SK-N-SH (cell line): ENCODE measurements around the gene SLC7A14. TPM values are rescaled to one million over a fixed set of nuclear protein-coding genes. Genes with fewer than 3 reads are reported as not detected.

ENCODE experiments used
- CTCF ChIA-PET: fragments of 300-600, 350-600 bp; formaldehyde crosslinking; extraction: SDS; loops from one replicate; lab custom pipeline; 2021; lab: Yijun Ruan, JAX
- POLR2A ChIA-PET: fragments of 350-600 bp; sonication (Branson Sonifier 250); formaldehyde crosslinking; extraction: SDS; loops from one replicate; lab custom pipeline; 2020; ENCODE audit warnings: antibody characterized with exemption, inconsistent platforms; lab: Yijun Ruan, JAX
- DNase-seq: peaks from one replicate; pipeline ENCODE4 v3.0.0; 2012
- H2AFZ ChIP-seq: fragments of 200-600 bp; sonication (generic); 2 replicates; pipeline ENCODE4 v1.8.1; 2016; ENCODE audit warnings: antibody characterized with exemption, mild to moderate bottlenecking, low read depth
- H3F3A ChIP-seq: fragments of 200-600 bp; sonication (generic); replicated peaks from 2 replicates; pipeline ENCODE3; 2016; ENCODE audit warnings: antibody characterized with exemption, mild to moderate bottlenecking; ENCODE audit not compliant: insufficient read depth
- H3K27ac ChIP-seq, 2 experiments: fragments of 200-500 bp in 1 of 2; fragments of 200-600 bp in 1 of 2; sonication (Bioruptor generic) in 1 of 2; sonication (generic), shearing (Covaris generic) in 1 of 2; 2 replicates each; pipeline versions ENCODE4 v1.5.1 to v1.6.1; 2014 to 2016; ENCODE audit warnings: low read depth in 2 of 2, inconsistent platforms in 1 of 2, low read length in 1 of 2, mild to moderate bottlenecking in 1 of 2, mixed read lengths in 1 of 2
- H3K27me3 ChIP-seq: fragments of 200-600 bp; sonication (generic), shearing (Covaris generic); 2 replicates; pipeline ENCODE4 v1.6.1; 2016; ENCODE audit warnings: mixed run types; ENCODE audit not compliant: insufficient read depth
- H3K36me3 ChIP-seq, 2 experiments: fragments of 200-500 bp in 1 of 2; fragments of 200-600 bp in 1 of 2; sonication (Bioruptor generic) in 1 of 2; sonication (generic) in 1 of 2; replicated peaks in 1 of 2; 2 replicates each; pipeline versions ENCODE3 to v1.5.1; 2014 to 2016; ENCODE audit warnings: low read length in 1 of 2, mild to moderate bottlenecking in 1 of 2; ENCODE audit not compliant: insufficient read depth in 2 of 2, control insufficient read depth in 1 of 2
- H3K4me1 ChIP-seq, 2 experiments: fragments of 200-500 bp in 1 of 2; fragments of 200-600 bp in 1 of 2; sonication (Bioruptor generic) in 1 of 2; sonication (generic), shearing (Covaris generic) in 1 of 2; 2 replicates each; pipeline versions ENCODE4 v1.5.1 to v1.6.1; 2014 to 2016; ENCODE audit warnings: low read depth in 1 of 2, low read length in 1 of 2, mixed run types in 1 of 2; ENCODE audit not compliant: insufficient read depth in 2 of 2, control insufficient read depth in 1 of 2
- H3K4me2 ChIP-seq: fragments of 200-600 bp; sonication (generic), shearing (Covaris generic); 2 replicates; pipeline ENCODE4 v1.6.1; 2017; ENCODE audit warnings: mixed run types
- H3K4me3 ChIP-seq, 2 experiments: fragments of 200-500 bp in 1 of 2; fragments of 200-600 bp in 1 of 2; sonication (Bioruptor generic) in 1 of 2; sonication (generic), shearing (Covaris generic) in 1 of 2; 2 replicates each; pipeline versions ENCODE4 v1.5.1 to v1.8.1; 2014 to 2016; ENCODE audit warnings: low read depth in 2 of 2, inconsistent platforms in 1 of 2, low read length in 1 of 2, mild to moderate bottlenecking in 1 of 2, mixed read lengths in 1 of 2, moderate library complexity in 1 of 2
- H3K79me2 ChIP-seq: fragments of 200-600 bp; sonication (generic); 2 replicates; pipeline ENCODE4 v1.8.1; 2017; ENCODE audit warnings: mild to moderate bottlenecking; ENCODE audit not compliant: insufficient read depth
- H3K9ac ChIP-seq: fragments of 200-600 bp; sonication (generic); 2 replicates; pipeline ENCODE4 v1.6.1; 2017; ENCODE audit warnings: mixed run types
- H3K9me2 ChIP-seq: fragments of 200-600 bp; sonication (generic); 2 replicates; pipeline ENCODE4 v1.6.1; 2017; ENCODE audit warnings: mixed run types
- H3K9me3 ChIP-seq: fragments of 200-600 bp; sonication (generic); 2 replicates; pipeline ENCODE4 v1.6.1; 2017; ENCODE audit warnings: mixed run types, mild to moderate bottlenecking, moderate library complexity
- H4K20me1 ChIP-seq: fragments of 200-600 bp; sonication (generic); 2 replicates; pipeline ENCODE4 v1.6.1; 2017; ENCODE audit warnings: mild to moderate bottlenecking, mixed run types; ENCODE audit not compliant: insufficient read depth
- CHD2 ChIP-seq: fragments of 150-350 bp; IDR thresholded peaks from 2 replicates; pipeline ENCODE4 v1.6.1; 2018; ENCODE audit warnings: low read length; ENCODE audit not compliant: partially characterized antibody
- ELF1 ChIP-seq: IDR thresholded peaks from 2 replicates; pipeline ENCODE4 v1.4.0; 2012
- EZH2phosphoT487 ChIP-seq: fragments of 200-600 bp; sonication (generic); IDR thresholded peaks from 2 replicates; pipeline ENCODE4 v1.6.1; 2017; ENCODE audit warnings: low read depth, mixed run types, mild to moderate bottlenecking, antibody characterized with exemption, moderate library complexity, borderline replicate concordance
- FOXJ3 ChIP-seq: sonication (generic); formaldehyde crosslinking; IDR thresholded peaks from 2 replicates; pipeline ENCODE4 v1.5.1; 2020; ENCODE audit warnings: mild to moderate bottlenecking, missing genetic modification reagents
- GABPA ChIP-seq: IDR thresholded peaks from 2 replicates; pipeline ENCODE4 v1.4.0; 2012; ENCODE audit warnings: low read depth, mild to moderate bottlenecking
- GATA2 ChIP-seq: sonication (generic); formaldehyde crosslinking; IDR thresholded peaks from 2 replicates; pipeline ENCODE4 v1.5.0; 2020; ENCODE audit warnings: mild to moderate bottlenecking, missing genetic modification reagents
- JUND ChIP-seq: IDR thresholded peaks from 2 replicates; pipeline ENCODE4 v1.4.0; 2012
- MEF2A ChIP-seq: IDR thresholded peaks from 2 replicates; pipeline ENCODE4 v1.4.0; 2012; ENCODE audit warnings: low read depth, borderline replicate concordance
- NFIC ChIP-seq: IDR thresholded peaks from 2 replicates; pipeline ENCODE4 v1.4.0; 2012; ENCODE audit warnings: borderline replicate concordance
- RXRA ChIP-seq: IDR thresholded peaks from 2 replicates; pipeline ENCODE4 v1.4.0; 2012; ENCODE audit warnings: low read depth, mild to moderate bottlenecking, borderline replicate concordance
- SIN3A ChIP-seq: IDR thresholded peaks from 2 replicates; pipeline ENCODE4 v1.6.1; 2012; ENCODE audit warnings: low read depth, mild to moderate bottlenecking, low read length, moderate library complexity, borderline replicate concordance
- SMC3 ChIP-seq: IDR thresholded peaks from 2 replicates; pipeline ENCODE4 v1.6.1; 2012; ENCODE audit warnings: low read depth, low read length, improper control_type of control experiment
- WGBS: methylation state at CpG from one replicate; pipeline ENCODE4 v1.1.6; 2017; ENCODE audit warnings: low lambda C conversion rate; 5-methylcytosine and 5-hydroxymethylcytosine counted together
- polyA plus RNA-seq, 3 experiments: library from polyadenylated mRNA; depleted of rRNA; stranded (reverse); fragments of >200 nt; gene quantifications; 2 replicates each; pipeline ENCODE4 v1.2.3, GENCODE V29; 2012
- TF ChIP-seq, protein P1 (sequence below): IDR thresholded peaks from 2 replicates; pipeline ENCODE4; 2012
- TF ChIP-seq, protein P2 (sequence below): fragments of 200-600 bp; sonication (generic); IDR thresholded peaks from 2 replicates; pipeline ENCODE4 v1.6.1; 2017; ENCODE audit warnings: antibody characterized with exemption, mild to moderate bottlenecking, moderate library complexity
- TF ChIP-seq, protein P3 (sequence below): fragments of 150-350 bp; IDR thresholded peaks from 2 replicates; pipeline ENCODE4 v1.6.1; 2017; ENCODE audit warnings: antibody characterized with exemption, low read length, low read depth, borderline replicate concordance

The SLC7A14 gene
- polyA plus RNA-seq, 1 of the 3 experiments (the other 2 are of a cell fraction), result 2.5 TPM

DNA sequence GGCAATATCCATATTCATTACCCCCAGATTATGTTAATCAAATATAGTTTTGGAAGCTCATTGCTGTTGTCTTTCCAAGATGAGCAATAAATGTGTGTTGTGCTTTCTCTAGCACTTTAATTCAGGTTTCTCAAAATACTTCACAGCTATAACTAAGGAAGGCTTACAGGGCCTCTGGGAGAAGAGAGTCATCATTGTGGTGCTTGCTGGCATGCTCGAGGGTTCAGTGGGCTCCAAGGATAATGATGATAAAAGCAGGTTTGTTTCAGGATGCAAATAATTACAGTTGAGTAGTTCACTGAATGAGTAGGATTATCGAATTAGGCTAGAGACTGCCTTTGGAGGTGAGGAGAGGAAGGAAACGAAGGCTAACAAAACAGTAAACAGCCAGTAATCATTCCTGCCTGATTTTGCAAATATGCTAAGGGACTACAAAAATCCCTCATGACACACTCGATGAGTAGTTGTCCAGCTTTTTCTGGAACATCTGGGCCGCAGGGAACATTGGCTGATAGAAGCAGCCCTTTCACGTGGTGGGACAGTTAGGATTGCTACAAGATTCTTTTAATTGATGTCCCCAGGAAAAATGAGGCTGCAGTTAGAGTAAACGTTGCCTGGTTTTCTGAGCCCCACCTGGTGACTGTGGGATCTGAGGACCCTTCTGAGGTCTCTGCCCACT lies 54.1 kb downstream of the SLC7A14 start:
- Histone ChIP-seq H3K79me2 (no peaks in the 10 kb centered on the region), H2AFZ (no peak overlapping the region), H3F3A (no peaks in the 10 kb centered on the region), H3K9ac (no peak overlapping the region), H3K4me2 (no peak overlapping the region), H3K9me2 (no peaks in the 10 kb centered on the region), H3K27me3 (no peaks in the 10 kb centered on the region), H3K36me3 (no peaks in the 10 kb centered on the region), H3K27ac (no peak overlapping the region), H3K9me3 (no peaks in the 10 kb centered on the region), H3K4me3 (no peak overlapping the region), H3K4me1 (no peaks in the 10 kb centered on the region), H4K20me1 (no peaks in the 10 kb centered on the region)
- TF ChIP-seq, protein P1, sequence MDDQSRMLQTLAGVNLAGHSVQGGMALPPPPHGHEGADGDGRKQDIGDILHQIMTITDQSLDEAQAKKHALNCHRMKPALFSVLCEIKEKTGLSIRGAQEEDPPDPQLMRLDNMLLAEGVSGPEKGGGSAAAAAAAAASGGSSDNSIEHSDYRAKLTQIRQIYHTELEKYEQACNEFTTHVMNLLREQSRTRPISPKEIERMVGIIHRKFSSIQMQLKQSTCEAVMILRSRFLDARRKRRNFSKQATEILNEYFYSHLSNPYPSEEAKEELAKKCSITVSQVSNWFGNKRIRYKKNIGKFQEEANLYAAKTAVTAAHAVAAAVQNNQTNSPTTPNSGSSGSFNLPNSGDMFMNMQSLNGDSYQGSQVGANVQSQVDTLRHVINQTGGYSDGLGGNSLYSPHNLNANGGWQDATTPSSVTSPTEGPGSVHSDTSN, result no peak
- no peak for TF ChIP-seq NFIC
- no peak for TF ChIP-seq GABPA
- ChIA-PET POLR2A (no interaction called here), CTCF (interaction anchor here (0.7 kb wide), 1 partner anchor 27 kb away, joined by 3 read pairs; no protein-coding TSS in a partner anchor)
- WGBS, result 71% methylated on average over 7 of the region's 7 CpGs
- DNase-seq, result no peak

DNA sequence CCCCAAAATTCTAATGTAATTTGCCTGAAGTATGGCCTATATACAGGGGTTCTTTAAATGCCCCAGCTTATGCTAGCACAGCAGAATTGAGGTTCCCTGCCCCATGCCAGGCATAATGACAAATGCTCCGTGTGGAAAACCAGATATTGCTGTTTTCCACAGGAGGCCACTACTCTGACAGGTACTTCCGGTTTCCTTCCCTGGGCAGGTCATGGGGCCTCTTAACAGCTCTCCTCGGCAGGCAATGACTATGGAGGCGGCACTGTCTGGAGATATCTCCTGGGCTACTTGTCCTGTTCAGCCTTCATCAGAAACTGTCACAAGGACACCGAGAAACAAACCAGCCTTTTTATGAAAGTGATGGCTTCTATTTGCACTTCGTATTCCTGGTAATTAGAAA lies 54.8 kb downstream of the SLC7A14 start:
- H3K27me3 ChIP-seq, result no peaks in the 10 kb centered on the region
- DNase-seq, result no peak
- TF ChIP-seq SMC3, result no peak
- TF ChIP-seq NFIC, result no peak
- TF ChIP-seq GABPA, result no peak
- TF ChIP-seq, protein P2, sequence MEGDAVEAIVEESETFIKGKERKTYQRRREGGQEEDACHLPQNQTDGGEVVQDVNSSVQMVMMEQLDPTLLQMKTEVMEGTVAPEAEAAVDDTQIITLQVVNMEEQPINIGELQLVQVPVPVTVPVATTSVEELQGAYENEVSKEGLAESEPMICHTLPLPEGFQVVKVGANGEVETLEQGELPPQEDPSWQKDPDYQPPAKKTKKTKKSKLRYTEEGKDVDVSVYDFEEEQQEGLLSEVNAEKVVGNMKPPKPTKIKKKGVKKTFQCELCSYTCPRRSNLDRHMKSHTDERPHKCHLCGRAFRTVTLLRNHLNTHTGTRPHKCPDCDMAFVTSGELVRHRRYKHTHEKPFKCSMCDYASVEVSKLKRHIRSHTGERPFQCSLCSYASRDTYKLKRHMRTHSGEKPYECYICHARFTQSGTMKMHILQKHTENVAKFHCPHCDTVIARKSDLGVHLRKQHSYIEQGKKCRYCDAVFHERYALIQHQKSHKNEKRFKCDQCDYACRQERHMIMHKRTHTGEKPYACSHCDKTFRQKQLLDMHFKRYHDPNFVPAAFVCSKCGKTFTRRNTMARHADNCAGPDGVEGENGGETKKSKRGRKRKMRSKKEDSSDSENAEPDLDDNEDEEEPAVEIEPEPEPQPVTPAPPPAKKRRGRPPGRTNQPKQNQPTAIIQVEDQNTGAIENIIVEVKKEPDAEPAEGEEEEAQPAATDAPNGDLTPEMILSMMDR, result no peak
- TF ChIP-seq FOXJ3 (CRISPR knock-in tag), result no peak
- TF ChIP-seq RXRA, result no peak
- TF ChIP-seq SIN3A, result no peak
- TF ChIP-seq JUND, result no peak
- no peak for TF ChIP-seq ELF1
- no peak for TF ChIP-seq GATA2 (CRISPR knock-in tag)
- TF ChIP-seq MEF2A, result no peak
- TF ChIP-seq, protein P3, sequence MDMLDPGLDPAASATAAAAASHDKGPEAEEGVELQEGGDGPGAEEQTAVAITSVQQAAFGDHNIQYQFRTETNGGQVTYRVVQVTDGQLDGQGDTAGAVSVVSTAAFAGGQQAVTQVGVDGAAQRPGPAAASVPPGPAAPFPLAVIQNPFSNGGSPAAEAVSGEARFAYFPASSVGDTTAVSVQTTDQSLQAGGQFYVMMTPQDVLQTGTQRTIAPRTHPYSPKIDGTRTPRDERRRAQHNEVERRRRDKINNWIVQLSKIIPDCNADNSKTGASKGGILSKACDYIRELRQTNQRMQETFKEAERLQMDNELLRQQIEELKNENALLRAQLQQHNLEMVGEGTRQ, result no peak
- TF ChIP-seq EZH2phosphoT487, result no peak
- TF ChIP-seq CHD2, result no peak
- H3K79me2 ChIP-seq, result no peaks in the 10 kb centered on the region
- no peak overlapping the region for H3K9ac ChIP-seq
- no peaks in the 10 kb centered on the region for H3K9me3 ChIP-seq
- ChIA-PET POLR2A (no interaction called here), CTCF (interaction anchor here (0.7 kb wide), 1 partner anchor 27 kb away, joined by 3 read pairs; no protein-coding TSS in a partner anchor)
- H3K27ac ChIP-seq, result no peak overlapping the region
- H3K4me2 ChIP-seq, result no peak overlapping the region
- H3K4me3 ChIP-seq, result no peak overlapping the region
- H4K20me1 ChIP-seq, result no peaks in the 10 kb centered on the region
- no peak overlapping the region for H2AFZ ChIP-seq
- no peaks in the 10 kb centered on the region for H3F3A ChIP-seq
- H3K9me2 ChIP-seq, result no peaks in the 10 kb centered on the region
- no peaks in the 10 kb centered on the region for H3K4me1 ChIP-seq
- H3K36me3 ChIP-seq, result no peaks in the 10 kb centered on the region
- 91% methylated on average over 6 of the region's 6 CpGs for WGBS
